NCI-H1105 treated with DMSO at 0.1 percent for 48 hours (cell line): Measurements from ENCODE around the gene MLH3.
"Not testable (repeated sequence)": the region's sequence is repeated elsewhere in the genome, so short reads cannot be mapped to it uniquely, and the experiment has no call there.

Source experiments
- DNase-seq: peaks from one replicate; lab custom pipeline; 2025; lab: John Stamatoyannopoulos, UW

Gene MLH3

DNA sequence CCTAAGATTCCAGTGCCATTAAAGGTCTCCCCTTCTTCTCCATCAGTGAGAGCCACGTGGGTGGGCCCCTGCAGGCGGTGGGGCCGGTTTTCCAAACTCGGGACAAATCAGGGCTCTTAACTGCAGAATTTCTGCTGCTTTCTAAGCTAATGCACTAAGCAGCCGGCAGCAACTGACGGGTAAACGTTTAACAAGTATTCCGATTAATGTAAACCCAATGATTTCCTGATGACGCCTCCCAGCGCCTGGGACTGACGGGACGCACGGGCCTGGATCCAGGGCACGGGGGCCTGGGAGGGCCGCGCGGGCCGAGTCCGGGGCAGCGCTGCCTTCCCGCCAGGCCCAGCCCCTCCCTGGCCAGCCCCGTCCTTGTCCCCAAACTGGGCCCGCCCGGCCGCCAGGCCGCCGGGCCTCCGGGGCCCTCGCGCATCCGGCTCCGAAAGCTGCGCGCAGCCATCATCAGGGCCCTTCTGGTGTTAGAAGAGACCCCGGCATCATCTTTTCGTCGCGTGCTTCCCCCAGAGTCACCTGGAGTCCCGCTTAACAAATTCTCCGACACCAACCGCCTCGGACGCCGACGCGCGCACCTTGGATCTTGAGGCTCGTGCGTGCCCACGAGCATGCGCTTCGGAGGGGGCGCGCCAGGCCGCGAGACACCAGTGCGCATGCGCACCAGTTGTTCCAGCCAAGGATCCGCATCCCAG, at the start of gene MLH3:
TSS of gene MLH3 (minus strand) at position 616 of the 704 bp plus-strand sequence. CDS start 1,812 bp downstream, outside the sequence.
- DNase-seq = peak; percentile 88

DNA sequence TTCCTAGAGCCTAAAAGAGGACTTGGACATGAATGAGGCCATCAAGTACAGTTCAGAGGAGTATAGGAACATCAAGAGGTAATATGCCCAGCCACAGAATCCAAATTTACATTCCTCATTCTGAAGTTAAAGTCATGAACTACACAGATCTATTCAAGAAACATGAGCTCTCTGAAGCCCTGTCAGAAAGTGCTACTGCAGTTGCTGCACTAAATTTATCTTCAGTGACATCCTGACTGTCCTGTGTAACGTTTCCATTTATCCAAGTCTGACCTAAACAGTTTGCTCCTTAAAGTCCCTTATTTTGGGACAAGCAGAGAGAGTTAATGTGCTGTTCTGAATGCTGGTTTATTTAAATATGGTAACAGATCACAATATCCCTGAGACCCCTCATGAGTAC, 47.4 kb upstream of the MLH3 start:
- DNase-seq = no peak

- DNase-seq = no peak
Measured at GRCh38 chr14:75098212-75098611, 46.9 kb upstream of the MLH3 start.

DNA sequence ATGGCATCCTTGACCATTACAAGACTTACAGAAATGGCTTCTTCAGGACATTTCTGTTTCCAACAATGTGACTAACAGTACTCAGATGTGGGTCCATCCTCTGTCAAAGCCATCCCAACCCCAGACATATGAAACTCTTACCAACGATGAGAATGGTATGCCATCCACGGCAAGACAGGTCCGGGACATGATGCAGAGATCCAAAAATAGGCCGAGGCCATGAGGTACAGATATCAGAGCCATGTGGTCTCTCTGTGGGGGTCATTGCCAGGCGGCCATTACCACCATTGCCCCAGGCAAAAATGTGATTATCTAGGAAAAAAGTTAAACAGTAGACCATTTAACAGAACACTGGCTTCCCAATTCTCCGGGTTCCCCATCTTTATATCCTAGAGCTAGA, 45.7 kb upstream of the MLH3 start:
- no peak for DNase-seq

DNA sequence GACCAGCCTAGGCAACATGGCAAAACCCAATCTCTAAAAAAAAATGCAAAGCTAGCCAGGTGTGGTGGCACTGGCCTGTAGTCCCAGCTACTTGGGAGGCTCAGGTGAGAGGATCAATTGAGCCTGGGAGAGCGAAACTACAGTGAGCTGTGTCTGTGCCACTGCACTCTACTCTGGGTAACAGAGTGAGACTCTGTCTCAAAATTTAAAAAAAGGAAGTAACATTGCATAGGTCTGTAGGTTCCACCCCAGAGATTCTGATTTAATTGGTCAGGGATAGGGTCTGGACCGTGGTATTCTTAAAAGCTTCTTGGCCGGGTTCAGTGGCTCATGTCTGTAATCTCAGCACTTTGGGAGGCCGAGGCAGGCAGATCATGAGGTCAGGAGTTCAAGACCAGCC, 44.4 kb upstream of the MLH3 start:
- DNase-seq = no peak

DNA sequence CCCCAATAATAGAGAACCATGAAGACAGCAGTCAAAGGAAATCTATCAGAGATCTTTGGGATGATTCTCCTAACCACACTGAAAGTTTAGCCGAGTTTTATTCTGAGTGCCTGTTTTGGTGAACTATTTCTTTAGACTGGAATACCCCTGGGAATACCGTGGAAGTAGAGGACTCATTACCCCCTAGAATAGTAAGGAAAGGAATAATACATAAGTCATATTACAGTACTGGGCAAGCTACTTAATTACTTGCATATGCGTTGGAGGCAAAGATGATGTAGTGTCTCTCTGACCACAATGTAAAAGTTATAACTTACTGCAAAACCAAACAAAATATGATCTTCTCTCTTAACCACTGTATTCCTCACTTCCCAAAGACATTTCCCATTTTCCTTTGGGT, 43.6 kb upstream of the MLH3 start:
- DNase-seq = no peak

DNA sequence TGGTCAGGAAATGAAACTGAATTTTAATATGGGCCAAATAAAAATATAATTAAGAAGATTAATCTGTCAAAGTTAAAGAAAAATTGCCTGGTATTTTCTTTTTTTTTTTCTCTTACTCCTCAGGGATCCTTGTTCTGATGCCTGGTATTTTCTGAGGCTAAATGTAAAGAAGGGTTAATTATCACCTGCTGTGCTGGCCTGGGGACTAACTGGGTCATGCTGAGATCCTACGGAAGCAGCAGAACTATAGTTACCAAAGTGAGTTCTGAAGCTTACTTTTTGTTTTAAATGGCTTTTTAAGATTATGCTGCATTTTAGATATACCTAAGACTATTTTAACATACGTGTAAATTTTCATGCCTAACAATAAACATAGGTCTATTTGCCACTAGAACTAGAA, 41.4 kb upstream of the MLH3 start:
- DNase-seq = no peak

DNA sequence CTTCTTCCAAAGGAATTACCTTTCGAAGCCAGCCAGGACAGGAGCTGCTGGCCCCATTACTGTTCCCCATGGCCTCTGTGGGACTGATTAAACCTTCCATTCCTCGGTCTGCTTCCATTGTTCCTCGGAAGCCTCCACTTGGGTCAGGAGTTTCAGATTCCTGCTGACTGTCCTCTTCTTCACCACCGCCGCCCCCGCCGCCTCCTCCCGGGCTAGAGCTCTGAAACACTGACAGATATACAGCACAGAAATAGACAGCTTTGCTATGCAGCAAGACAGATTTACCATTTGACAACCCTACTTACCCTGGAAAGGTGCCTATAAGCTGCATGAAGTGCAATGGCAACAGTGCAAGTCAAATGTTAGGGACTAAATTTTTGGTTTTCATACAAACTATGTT, 40.0 kb upstream of the MLH3 start:
- DNase-seq = no peak

DNA sequence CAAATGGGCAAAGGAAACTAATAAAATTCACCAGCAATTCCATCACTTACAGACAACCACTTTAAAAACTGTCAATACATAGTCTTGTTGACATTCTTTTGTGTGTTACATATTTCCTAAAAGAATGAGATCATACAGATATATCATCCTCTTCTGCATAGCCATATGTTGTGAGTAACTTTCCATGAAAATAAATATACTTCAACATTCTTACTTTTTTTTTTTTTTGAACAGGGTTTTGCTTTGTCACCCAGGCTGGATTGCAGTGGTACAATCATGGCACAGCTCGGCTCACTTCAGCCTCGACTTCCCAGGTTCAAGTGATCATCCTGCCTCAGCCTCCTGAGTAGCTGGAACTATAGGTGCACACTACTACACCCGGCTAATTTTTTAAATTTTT, 39.1 kb upstream of the MLH3 start:
- DNase-seq = no peak

- peak; percentile 55 for DNase-seq
Measured at GRCh38 chr14:75088566-75089373, 37.5 kb upstream of the MLH3 start.

DNA sequence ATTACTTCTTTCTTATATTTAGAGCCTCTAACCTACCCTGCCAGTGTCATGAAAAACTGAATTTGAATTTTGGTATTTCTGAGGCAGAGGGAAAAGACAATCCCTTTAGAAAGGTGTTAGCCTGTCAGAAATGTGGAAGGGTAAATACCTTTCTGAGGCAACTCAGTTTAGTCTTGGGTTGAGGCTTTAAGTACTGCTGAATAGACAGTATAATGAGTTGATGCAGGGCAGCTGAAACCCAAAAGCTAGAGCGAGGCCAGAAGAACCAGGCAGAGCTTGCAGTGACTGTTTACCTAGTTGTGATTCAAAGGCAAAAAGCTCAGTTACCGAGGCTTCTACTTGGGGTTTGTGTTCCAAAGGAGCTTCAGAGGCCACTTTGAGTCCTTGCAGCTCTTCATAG, 36.9 kb upstream of the MLH3 start:
- no peak for DNase-seq

GRCh38 chr14:75084513-75084912, 33.2 kb upstream of the MLH3 start:
- DNase-seq = no peak

DNA sequence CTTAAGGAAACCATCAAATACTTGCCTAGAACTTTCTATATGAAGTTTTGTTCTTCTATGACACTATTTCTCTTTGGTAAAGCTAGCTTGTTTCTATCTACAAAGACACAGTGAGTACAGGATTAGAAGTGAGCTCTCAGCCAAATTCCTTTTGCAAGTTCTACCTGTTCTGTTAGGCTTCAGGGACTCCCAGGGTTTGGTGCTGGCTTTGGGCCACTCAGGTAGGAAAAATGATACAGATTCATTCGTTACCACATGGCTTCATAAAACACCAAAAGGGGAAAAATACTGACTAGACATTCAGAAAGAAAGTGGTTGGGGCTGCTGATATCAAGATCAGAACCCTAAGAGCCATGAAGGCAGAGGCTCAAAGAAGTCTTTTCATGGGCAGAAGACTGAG, 32.0 kb upstream of the MLH3 start:
- DNase-seq = no peak

DNA sequence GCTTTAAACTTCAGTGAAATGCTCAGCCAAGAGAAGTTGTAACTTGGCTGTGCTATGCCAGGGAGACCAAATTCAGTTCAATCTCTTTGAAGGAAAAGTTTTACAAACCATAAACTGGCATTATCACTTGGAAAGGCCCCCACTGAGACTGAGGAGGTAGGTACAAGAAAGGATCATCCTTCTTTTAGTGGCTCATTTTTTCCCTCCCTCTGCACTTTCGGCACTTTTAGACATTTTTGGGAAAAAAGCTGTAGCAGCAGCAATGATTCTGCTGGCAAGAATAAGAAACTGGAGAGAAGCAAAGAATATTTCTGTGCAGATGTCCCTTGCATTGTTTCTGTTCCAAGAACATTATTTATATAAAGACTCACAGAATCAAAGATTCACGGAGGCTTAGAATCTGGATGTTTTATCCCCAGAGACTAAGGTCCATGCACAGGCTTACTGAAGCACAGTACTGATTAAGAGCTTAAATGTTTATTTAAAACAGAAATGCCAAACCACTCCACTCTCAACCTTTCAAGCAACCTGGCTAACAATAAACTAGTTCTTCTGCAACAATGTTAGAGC, 30.5 kb upstream of the MLH3 start:
- DNase-seq = no peak

GRCh38 chr14:75079521-75079920, 28.3 kb upstream of the MLH3 start:
- DNase-seq = no peak

DNA sequence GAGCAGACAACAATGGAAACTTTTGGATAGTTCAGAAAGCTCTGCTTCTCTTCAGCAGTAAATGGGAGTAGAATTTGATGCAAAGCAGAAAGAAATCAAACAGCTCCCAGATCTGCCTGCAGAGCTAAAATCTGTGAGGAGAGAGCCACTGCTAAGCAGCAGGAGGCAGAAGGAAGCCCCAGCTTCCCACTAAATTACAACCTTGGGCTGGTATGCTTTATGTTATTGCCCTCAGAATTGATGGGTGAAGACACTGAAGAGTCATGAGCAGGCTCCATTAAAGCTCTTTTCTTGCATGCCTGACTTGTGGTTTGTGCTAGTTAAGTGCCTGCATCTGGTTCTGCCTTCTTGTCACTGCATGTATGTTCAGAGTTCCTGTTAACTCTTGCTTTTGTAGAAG, 26.5 kb upstream of the MLH3 start:
- DNase-seq = no peak

- no peak for DNase-seq
Measured at GRCh38 chr14:75070383-75070782, 19.1 kb upstream of the MLH3 start.

DNA sequence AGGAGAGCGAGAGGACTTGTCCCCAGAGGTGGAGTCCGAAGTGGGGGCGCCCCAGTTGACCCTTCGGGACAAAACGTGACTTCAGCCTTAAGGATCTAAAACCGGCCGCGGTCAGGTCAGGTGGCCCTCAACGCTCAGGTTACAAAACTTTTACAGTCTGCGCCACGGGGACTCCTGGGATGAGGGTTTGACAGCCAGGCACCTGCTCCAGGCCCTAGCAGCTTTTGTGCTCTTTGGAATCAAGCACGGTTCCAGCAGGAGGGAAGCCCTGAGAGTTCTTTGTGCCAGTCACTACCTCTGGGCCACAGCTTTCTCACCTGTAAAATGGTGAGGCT, 18.5 kb upstream of the MLH3 start:
- peak; percentile 61 for DNase-seq

GRCh38 chr14:75069121-75069810, 18.0 kb upstream of the MLH3 start, which contains the start of gene ZC2HC1C:
Gene ZC2HC1C, plus strand, starts transcription at chr14:75069641. Its CDS starts 933 bp downstream, at chr14:75070574.
- DNase-seq = peak; percentile 94

DNA sequence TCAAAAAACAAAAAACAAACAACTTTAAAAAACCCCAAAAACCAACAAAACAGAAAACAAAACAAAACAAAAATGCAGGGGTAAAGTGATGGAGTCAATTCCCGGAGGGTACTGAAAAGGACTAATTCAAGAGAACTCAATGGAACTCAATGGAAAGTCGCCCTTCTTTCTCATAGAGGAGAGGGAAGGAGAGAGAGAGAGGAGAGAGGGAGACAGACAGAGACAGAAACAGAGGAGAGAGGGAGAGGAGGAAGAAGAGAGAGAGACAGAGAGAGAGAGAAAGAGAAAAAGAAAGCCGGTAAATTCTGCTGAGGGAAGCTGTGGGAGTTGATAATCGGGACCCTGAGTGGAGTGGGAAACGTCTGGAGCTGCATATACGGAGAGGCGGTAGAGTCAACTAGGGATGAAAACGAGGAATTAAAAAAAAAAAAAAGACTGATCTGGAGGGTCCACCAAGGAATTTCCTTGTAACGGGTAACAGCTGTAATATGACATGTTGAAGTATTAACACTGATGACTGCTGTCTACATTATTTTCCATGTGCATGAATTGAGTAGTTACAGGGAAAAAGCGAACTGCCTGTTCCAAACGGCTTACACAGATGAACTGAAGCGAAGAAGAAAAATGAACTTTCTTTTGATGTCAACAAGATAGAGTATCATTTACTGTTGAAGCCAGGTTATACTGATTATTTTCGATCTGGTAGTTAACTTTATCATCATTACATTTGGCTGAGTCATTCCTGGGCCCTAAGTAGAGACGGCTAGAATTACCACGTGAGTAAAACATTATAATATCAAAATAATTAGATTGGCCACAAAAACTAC, 17.2 kb upstream of the MLH3 start:
- peak; percentile 17 for DNase-seq

DNA sequence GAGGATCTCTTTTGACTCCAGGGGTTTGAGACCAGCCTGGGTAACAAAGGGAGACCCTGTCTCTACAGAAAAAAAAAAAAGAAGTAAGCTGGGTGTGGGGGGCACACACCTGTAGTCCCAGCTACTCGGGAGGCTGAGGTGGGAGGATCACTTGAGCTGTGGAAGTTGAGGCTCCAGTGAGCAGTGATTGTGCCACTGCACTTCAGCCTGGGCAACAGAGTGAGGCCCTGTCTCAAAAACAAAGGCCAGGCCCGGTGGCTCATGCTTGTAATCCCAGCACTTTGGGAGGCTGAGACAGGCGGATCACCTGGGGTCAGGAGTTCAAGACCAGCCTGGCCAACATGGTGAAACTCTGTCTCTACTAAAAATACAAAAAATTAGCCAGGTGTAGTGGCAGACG, 16.5 kb upstream of the MLH3 start:
- DNase-seq = not testable (repeated sequence)

DNA sequence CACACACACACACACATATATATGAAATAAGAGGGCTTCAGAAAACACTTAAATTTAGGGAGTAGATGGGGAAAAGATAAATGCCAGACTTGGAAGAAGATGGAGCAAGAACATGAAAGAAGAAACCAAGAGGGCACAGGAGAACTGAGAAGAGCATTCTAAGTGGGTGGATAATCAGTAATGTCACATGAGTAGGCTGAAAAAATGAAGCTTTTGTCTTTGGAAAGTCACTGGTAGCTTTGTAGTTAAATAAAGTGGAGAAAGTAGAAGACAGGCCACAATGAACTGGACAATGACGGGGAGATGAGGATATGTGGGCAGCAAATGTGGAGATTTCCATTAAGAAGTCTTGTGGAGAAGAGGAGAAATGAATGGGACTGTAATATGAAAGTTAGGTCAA, 15.9 kb upstream of the MLH3 start:
- DNase-seq = no peak
